ENCODE results near the gene KRTAP5-7.
"Not testable (repeated sequence)": the region's sequence is repeated elsewhere in the genome, so short reads cannot be mapped to it uniquely, and the experiment has no call there.

Gene KRTAP5-7

GRCh38 chr11:71496421-71496820 is 30.6 kb upstream of the KRTAP5-7 start:
- no peak for DNase-seq

- DNase-seq, result no peak
Measured at GRCh38 chr11:71498091-71498490, 29.0 kb upstream of the KRTAP5-7 start.

- DNase-seq, result no peak
Measured at GRCh38 chr11:71499125-71499524, 27.9 kb upstream of the KRTAP5-7 start.

- no peak for DNase-seq
Measured at GRCh38 chr11:71499546-71499945, 27.5 kb upstream of the KRTAP5-7 start.

GRCh38 chr11:71500601-71501021 is 26.5 kb upstream of the KRTAP5-7 start:
- DNase-seq, result no peak

GRCh38 chr11:71501071-71501985 is 25.7 kb upstream of the KRTAP5-7 start:
- DNase-seq, result no peak

- no peak for DNase-seq
Measured at GRCh38 chr11:71502026-71502425, 25.0 kb upstream of the KRTAP5-7 start.

GRCh38 chr11:71502871-71503435 is 24.1 kb upstream of the KRTAP5-7 start:
- DNase-seq, result no peak

- no peak for DNase-seq
Measured at GRCh38 chr11:71504531-71504930, 22.5 kb upstream of the KRTAP5-7 start.

- DNase-seq, result no peak
Measured at GRCh38 chr11:71505001-71505400, 22.1 kb upstream of the KRTAP5-7 start.

- no peak for DNase-seq
Measured at GRCh38 chr11:71505781-71506180, 21.3 kb upstream of the KRTAP5-7 start.

GRCh38 chr11:71507102-71507501 is 20.0 kb upstream of the KRTAP5-7 start:
- DNase-seq, result no peak

- no peak for DNase-seq
Measured at GRCh38 chr11:71518506-71519471, 8.3 kb upstream of the KRTAP5-7 start.

GRCh38 chr11:71519546-71519945 is 7.5 kb upstream of the KRTAP5-7 start:
- no peak for DNase-seq

- no peak for DNase-seq
Measured at GRCh38 chr11:71525188-71525937, 1.7 kb upstream of the KRTAP5-7 start.

GRCh38 chr11:71525938-71526495 is 1.1 kb upstream of the KRTAP5-7 start:
- DNase-seq, result no peak

GRCh38 chr11:71527576-71528210 is 626 bp downstream of the KRTAP5-7 start:
- no peak for DNase-seq

- no peak for DNase-seq
Measured at GRCh38 chr11:71530602-71531001, 3.5 kb downstream of the KRTAP5-7 start.

GRCh38 chr11:71532036-71532610 is 5.1 kb downstream of the KRTAP5-7 start:
- DNase-seq, result no peak

- not testable (repeated sequence) for DNase-seq
Measured at GRCh38 chr11:71534711-71535608, 7.9 kb downstream of the KRTAP5-7 start.

Data from NCI-H1694 (cell line).